Neural cell (in vitro differentiated cells): ENCODE measurements around the gene MDN1. TPM values are rescaled to one million over a fixed set of nuclear protein-coding genes. Genes with fewer than 3 reads are reported as not detected.

Experiments used
- H2AFZ ChIP-seq: fragments of 200-600, 300-800 bp; sonication (generic), shearing (Covaris generic); 2 replicates; pipeline ENCODE4 v1.6.0; 2014; ENCODE audit warnings: low read depth, mild to moderate bottlenecking, antibody characterized with exemption, low read length, moderate library complexity
- H3F3A ChIP-seq: fragments of 200-600 bp; shearing (Covaris generic); 2 replicates; pipeline ENCODE4 v1.6.1; 2016; ENCODE audit warnings: mild to moderate bottlenecking, moderate library complexity, mixed read lengths, antibody characterized with exemption, low read length; ENCODE audit not compliant: insufficient read depth, poor library complexity, severe bottlenecking
- H3K27ac ChIP-seq: fragments of 200-600, 300-800 bp; sonication (generic), shearing (Covaris generic); 2 replicates; pipeline ENCODE4 v1.5.1; 2014; ENCODE audit warnings: mild to moderate bottlenecking, low read length, moderate library complexity
- H3K27me3 ChIP-seq: fragments of 300-800, 200-600 bp; sonication (generic), shearing (Covaris generic); 2 replicates; pipeline ENCODE4 v1.6.0; 2014; ENCODE audit warnings: mild to moderate bottlenecking, low read depth, low read length, moderate library complexity; ENCODE audit not compliant: insufficient read depth
- H3K36me3 ChIP-seq: fragments of 300-800, 200-600 bp; sonication (generic), shearing (Covaris generic); 2 replicates; pipeline ENCODE4 v1.5.1; 2014; ENCODE audit warnings: mild to moderate bottlenecking, antibody characterized with exemption, low read length, moderate library complexity; ENCODE audit not compliant: insufficient read depth
- H3K4me2 ChIP-seq: fragments of 300-800, 200-600 bp; sonication (generic), shearing (Covaris generic); 2 replicates; pipeline ENCODE4 v1.6.0; 2014; ENCODE audit warnings: mild to moderate bottlenecking, low read length
- H3K4me3 ChIP-seq: fragments of 300-800, 200-600 bp; sonication (generic), shearing (Covaris generic); 2 replicates; pipeline ENCODE4 v1.5.1; 2014; ENCODE audit warnings: mild to moderate bottlenecking, low read length, moderate library complexity
- H3K79me2 ChIP-seq: fragments of 200-600 bp; shearing (Covaris generic); replicated peaks from 2 replicates; pipeline ENCODE4 v1.6.0; 2014; ENCODE audit warnings: mild to moderate bottlenecking, low read length, moderate library complexity; ENCODE audit not compliant: insufficient read depth
- H3K9ac ChIP-seq: fragments of 300-800, 200-600 bp; sonication (generic), shearing (Covaris generic); 2 replicates; pipeline ENCODE4 v1.6.1; 2016; ENCODE audit warnings: mild to moderate bottlenecking, low read length, mixed read lengths
- H3K9me2 ChIP-seq: fragments of 200-600 bp; shearing (Covaris generic); 2 replicates; pipeline ENCODE4 v1.6.1; 2016; ENCODE audit warnings: mild to moderate bottlenecking, low read length, mixed read lengths; ENCODE audit not compliant: insufficient read depth
- H3K9me3 ChIP-seq: fragments of 200-600, 300-800 bp; sonication (generic), shearing (Covaris generic); 2 replicates; pipeline ENCODE4 v1.6.1; 2016; ENCODE audit warnings: mild to moderate bottlenecking, mixed run types, low read length, moderate library complexity, mixed read lengths
- H4K20me1 ChIP-seq: fragments of 200-600 bp; shearing (Covaris generic); 2 replicates; pipeline ENCODE4 v1.6.1; 2016; ENCODE audit warnings: mild to moderate bottlenecking, mixed run types; ENCODE audit not compliant: insufficient read depth
- EP300 ChIP-seq: fragments of 450-650 bp; conservative IDR thresholded peaks from 2 replicates; pipeline ENCODE4 v1.6.1; 2014; ENCODE audit warnings: antibody characterized with exemption, mild to moderate bottlenecking, moderate library complexity; ENCODE audit not compliant: poor library complexity, severe bottlenecking
- EZH2 ChIP-seq: fragments of 200-600, 300-800 bp; shearing (Covaris generic), sonication (generic); IDR thresholded peaks from 2 replicates; pipeline ENCODE4 v1.6.1; 2014; ENCODE audit warnings: antibody characterized with exemption, low read length, borderline replicate concordance, mild to moderate bottlenecking; ENCODE audit not compliant: insufficient read depth, poor library complexity, severe bottlenecking
- MXI1 ChIP-seq: fragments of 450-650 bp; conservative IDR thresholded peaks from 2 replicates; pipeline ENCODE4 v1.6.1; 2014; ENCODE audit warnings: antibody characterized with exemption, mild to moderate bottlenecking; ENCODE audit not compliant: poor library complexity, severe bottlenecking
- POLR2AphosphoS5 ChIP-seq: IDR thresholded peaks from 2 replicates; pipeline ENCODE4 v1.6.1; 2012
- RAD21 ChIP-seq: fragments of 450-650 bp; conservative IDR thresholded peaks from 2 replicates; pipeline ENCODE4 v1.6.1; 2014; ENCODE audit warnings: antibody characterized with exemption, mild to moderate bottlenecking, moderate library complexity
- SMC3 ChIP-seq: fragments of 450-650 bp; conservative IDR thresholded peaks from 2 replicates; pipeline ENCODE4 v1.6.1; 2014; ENCODE audit warnings: antibody characterized with exemption, mild to moderate bottlenecking, moderate library complexity; ENCODE audit not compliant: poor library complexity
- TAF1 ChIP-seq: IDR thresholded peaks from 2 replicates; pipeline ENCODE4 v1.6.1; 2012; ENCODE audit warnings: low read depth
- polyA plus RNA-seq: library from polyadenylated mRNA; depleted of rRNA; stranded (reverse); fragments of >200 nt; gene quantifications from 2 replicates; pipeline ENCODE4 v1.2.3, GENCODE V29; 2014
- TF ChIP-seq, protein P1 (sequence below): fragments of 450-650 bp; IDR thresholded peaks from 2 replicates; pipeline ENCODE4 v1.5.1; 2014; ENCODE audit warnings: antibody characterized with exemption, mild to moderate bottlenecking, moderate library complexity; ENCODE audit not compliant: poor library complexity, severe bottlenecking
- TF ChIP-seq, protein P2 (sequence below): IDR thresholded peaks from 2 replicates; pipeline ENCODE4 v1.6.1; 2012; ENCODE audit warnings: borderline replicate concordance

The MDN1 gene
- polyA plus RNA-seq, 1 donor from 2014 or later = 17.8 TPM

DNA sequence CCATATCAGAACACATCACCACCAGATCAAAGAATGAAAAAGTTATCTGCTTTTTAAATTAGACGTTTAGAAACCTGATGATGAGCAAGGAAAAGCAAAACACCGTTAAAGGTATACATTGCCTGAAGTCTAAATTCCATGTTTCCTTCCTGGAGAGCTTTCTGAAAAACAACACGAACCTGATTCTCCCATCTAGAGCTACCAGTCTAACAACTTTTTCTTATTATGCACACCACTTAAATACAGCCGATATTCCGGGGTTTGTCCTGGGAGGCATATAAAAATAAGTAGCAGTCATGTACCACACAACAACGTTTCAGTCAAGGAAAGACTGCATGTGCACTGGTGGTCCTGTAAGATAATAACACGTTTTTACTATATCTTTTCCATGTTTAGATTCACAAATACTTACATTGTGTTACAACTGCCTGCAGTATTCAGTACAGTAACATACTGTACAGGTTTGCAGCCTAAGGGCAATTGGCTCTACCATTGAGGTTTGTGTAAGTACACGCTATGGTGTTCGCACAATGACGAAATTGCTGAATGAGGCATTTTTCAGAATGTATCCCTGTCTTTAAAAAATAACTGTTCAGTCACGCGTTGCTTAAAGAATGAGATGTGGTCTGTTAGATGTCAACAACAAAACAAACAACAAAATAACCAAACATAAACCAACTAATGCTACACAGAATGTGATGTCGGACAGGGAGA, 162.0 kb downstream of the MDN1 start:
- Histone ChIP-seq H3F3A (no peaks in the 10 kb centered on the region), H3K4me2 (no peak overlapping the region), H3K79me2 (no peaks in the 10 kb centered on the region), H4K20me1 (no peaks in the 10 kb centered on the region), H2AFZ (no peak overlapping the region), H3K4me3 (no peak overlapping the region), H3K27me3 (no peaks in the 10 kb centered on the region), H3K9ac (no peak overlapping the region), H3K27ac (no peak overlapping the region), H3K9me3 (no peaks in the 10 kb centered on the region), H3K36me3 (peaks cover 6% of the 10 kb centered on the region), H3K9me2 (no peaks in the 10 kb centered on the region)
- TF ChIP-seq TAF1 (no peak), RAD21 (no peak), EP300 (no peak), SMC3 (no peak)

DNA sequence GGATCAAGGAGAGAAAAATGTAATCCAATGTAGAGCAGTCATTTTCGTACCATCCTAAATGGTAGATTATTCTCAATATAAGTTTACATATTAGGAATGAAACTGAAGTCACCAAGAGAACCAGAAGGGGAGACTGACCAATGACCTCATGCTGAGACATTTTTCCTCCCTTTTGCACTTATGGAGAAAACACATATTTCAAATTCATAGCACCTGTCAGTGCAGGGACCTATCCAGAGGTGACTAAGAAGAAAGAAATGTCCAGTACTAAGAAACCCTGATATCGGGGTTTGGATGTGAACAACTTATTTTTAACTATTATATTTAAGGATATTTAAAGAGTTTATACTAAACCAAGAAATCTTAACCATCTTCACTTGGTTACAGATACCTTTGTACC, 164.5 kb downstream of the MDN1 start:
- Histone ChIP-seq H3K9ac (no peak overlapping the region), H3K27me3 (no peaks in the 10 kb centered on the region), H3K27ac (no peak overlapping the region), H2AFZ (no peak overlapping the region), H3K36me3 (peaks cover 15% of the 10 kb centered on the region), H3K9me2 (no peaks in the 10 kb centered on the region), H3F3A (no peaks in the 10 kb centered on the region), H3K79me2 (no peaks in the 10 kb centered on the region), H3K4me2 (no peak overlapping the region), H4K20me1 (no peaks in the 10 kb centered on the region), H3K9me3 (no peaks in the 10 kb centered on the region), H3K4me3 (no peak overlapping the region)
- TF ChIP-seq POLR2AphosphoS5 = no peak
- TF ChIP-seq MXI1 = no peak
- TF ChIP-seq SMC3 = no peak
- TF ChIP-seq, protein P1, sequence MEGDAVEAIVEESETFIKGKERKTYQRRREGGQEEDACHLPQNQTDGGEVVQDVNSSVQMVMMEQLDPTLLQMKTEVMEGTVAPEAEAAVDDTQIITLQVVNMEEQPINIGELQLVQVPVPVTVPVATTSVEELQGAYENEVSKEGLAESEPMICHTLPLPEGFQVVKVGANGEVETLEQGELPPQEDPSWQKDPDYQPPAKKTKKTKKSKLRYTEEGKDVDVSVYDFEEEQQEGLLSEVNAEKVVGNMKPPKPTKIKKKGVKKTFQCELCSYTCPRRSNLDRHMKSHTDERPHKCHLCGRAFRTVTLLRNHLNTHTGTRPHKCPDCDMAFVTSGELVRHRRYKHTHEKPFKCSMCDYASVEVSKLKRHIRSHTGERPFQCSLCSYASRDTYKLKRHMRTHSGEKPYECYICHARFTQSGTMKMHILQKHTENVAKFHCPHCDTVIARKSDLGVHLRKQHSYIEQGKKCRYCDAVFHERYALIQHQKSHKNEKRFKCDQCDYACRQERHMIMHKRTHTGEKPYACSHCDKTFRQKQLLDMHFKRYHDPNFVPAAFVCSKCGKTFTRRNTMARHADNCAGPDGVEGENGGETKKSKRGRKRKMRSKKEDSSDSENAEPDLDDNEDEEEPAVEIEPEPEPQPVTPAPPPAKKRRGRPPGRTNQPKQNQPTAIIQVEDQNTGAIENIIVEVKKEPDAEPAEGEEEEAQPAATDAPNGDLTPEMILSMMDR = no peak
- TF ChIP-seq, protein P2, sequence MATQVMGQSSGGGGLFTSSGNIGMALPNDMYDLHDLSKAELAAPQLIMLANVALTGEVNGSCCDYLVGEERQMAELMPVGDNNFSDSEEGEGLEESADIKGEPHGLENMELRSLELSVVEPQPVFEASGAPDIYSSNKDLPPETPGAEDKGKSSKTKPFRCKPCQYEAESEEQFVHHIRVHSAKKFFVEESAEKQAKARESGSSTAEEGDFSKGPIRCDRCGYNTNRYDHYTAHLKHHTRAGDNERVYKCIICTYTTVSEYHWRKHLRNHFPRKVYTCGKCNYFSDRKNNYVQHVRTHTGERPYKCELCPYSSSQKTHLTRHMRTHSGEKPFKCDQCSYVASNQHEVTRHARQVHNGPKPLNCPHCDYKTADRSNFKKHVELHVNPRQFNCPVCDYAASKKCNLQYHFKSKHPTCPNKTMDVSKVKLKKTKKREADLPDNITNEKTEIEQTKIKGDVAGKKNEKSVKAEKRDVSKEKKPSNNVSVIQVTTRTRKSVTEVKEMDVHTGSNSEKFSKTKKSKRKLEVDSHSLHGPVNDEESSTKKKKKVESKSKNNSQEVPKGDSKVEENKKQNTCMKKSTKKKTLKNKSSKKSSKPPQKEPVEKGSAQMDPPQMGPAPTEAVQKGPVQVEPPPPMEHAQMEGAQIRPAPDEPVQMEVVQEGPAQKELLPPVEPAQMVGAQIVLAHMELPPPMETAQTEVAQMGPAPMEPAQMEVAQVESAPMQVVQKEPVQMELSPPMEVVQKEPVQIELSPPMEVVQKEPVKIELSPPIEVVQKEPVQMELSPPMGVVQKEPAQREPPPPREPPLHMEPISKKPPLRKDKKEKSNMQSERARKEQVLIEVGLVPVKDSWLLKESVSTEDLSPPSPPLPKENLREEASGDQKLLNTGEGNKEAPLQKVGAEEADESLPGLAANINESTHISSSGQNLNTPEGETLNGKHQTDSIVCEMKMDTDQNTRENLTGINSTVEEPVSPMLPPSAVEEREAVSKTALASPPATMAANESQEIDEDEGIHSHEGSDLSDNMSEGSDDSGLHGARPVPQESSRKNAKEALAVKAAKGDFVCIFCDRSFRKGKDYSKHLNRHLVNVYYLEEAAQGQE = no peak
- TF ChIP-seq TAF1 = no peak
- no peak for TF ChIP-seq EP300
- TF ChIP-seq RAD21 = no peak
- TF ChIP-seq EZH2 = no peak
